GM19351 (cell line): ENCODE results near the gene PPP1R3D.
"Not testable (repeated sequence)": the region's sequence is repeated elsewhere in the genome, so short reads cannot be mapped to it uniquely, and the experiment has no call there.

Experiments used
- ATAC-seq: cut with Tn5 transposase; IDR thresholded peaks from one replicate; pipeline ENCODE4 v1.9.1; 2021; ENCODE audit warnings: mild to moderate bottlenecking, moderate library complexity; ENCODE audit not compliant: unreplicated experiment

Gene PPP1R3D, protein sequence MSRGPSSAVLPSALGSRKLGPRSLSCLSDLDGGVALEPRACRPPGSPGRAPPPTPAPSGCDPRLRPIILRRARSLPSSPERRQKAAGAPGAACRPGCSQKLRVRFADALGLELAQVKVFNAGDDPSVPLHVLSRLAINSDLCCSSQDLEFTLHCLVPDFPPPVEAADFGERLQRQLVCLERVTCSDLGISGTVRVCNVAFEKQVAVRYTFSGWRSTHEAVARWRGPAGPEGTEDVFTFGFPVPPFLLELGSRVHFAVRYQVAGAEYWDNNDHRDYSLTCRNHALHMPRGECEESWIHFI

DNA sequence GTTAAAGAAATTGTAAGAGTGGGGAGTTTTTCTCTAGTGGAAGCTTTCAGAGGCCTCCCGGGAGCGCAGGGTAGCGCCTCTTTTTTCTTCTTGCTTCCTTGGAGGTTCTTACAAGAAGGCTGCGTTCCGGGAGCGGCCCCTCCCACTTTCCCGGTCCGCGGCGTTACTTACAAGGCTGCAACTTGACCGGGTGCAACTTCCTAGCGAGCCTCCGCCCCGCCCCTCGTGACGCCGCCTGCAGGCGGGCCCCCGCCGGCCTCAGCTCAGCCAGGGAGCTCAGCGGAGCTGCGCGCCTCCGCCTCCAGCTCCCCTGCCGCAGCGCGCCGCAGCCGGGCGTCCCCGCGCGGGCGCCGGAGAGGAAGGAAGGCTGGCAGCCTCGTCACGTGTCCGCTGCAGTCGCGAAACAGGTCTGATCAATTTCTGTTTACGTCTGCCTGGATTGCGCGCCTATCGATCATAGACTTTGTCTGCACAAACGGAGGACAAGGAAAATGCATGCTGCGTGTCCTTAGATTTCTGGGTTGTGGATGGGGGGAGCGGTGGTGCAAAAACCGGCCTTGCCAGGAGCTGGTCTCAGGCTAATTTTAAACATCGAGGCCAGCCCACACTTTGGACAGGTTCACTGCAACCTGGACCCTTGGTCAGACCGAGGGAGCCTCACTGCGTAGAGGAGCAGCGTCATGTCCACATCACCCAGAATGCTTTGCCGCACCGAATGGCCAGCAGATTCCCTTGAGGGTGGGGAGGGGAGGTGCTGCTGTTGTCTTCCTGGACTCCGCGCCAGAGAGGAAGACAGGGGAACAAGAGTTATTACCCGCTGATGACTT is at the start of gene PPP1R3D, which contains the start of gene FAM217B:
TSS of gene PPP1R3D (minus strand) at position 177 of the 827 bp plus-strand sequence. CDS start 374 bp downstream, outside the sequence.
TSS of gene FAM217B (plus strand) at position 261 of the 827 bp plus-strand sequence. CDS start 3,555 bp downstream, outside the sequence.
- peak; percentile 90 for ATAC-seq

DNA sequence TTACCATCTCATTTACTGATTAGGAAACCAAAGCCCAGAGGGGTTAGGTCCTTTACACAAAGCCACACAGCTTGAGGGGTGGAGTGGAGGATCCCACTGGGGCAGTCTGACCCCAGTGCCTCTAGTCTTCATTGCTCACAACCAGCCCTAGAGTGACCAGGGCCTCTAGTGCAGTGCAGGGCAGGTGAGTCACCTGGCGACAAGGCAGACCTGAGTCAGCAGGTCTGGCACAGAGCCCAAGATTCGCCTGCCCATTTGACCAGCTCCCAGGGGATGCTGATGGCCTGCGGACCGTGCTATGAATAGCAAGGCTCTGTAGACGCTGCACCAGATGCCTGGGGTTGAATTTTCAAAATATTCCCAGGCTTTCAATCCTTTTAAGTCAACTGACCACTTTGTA is 48.0 kb upstream of the PPP1R3D start:
- no peak for ATAC-seq

DNA sequence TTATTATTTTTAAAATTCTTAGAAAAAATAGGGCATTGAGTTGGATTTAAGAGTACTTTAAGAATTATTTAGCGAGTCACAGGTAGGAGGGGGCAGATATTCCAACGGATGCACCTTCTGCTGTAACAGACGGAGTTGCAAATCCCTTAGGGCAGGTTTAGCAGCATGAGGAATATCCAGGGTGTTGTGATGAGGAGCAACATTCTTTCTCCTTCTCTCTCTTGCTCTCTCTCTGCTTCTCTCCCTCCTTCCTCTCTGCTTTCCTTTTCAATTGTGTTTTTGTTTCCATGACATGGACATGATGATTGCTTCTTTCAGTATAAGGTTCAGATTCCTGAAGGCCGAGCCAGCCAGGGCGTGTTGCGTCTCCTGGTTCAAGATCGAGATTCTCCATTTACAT is 47.0 kb upstream of the PPP1R3D start:
- no peak for ATAC-seq

DNA sequence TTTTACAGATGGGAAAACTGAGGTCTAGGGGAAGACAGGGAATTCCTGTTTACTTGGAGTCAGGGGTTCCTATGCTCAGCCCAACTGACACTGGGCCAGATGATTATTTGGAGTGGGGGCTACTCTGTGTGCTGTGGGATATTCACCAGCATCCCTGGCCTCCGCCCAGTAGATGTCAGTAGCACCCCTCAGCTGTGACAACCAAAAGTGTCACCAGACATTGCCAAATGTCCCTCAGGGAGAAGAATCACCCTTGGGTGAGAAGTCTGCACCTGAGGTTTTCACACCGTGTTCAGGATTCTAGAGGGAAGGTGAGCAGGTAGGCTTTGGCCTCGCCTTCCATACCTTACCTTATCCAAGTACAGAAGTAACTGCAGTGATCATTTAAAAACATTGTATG is 45.8 kb upstream of the PPP1R3D start:
- no peak for ATAC-seq

DNA sequence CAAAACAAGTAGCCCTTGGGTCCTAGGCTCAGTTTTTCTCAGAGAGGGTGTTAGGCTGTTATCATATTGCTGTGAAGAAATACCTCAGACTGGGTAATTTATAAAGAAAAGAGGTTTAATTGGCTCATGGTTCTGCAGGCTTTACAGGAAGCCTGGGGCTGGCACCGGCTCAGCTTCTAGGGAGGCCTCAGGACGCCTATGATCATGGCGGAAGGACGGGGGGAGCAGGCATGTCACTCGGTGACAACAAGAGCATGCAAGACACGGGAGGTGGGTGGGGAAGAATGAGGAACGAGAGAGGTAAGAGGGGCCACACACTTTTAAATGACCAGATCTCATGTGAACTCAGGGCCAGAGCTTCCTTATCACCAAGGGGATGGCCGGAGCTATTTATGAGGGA is 45.1 kb upstream of the PPP1R3D start:
- no peak for ATAC-seq

DNA sequence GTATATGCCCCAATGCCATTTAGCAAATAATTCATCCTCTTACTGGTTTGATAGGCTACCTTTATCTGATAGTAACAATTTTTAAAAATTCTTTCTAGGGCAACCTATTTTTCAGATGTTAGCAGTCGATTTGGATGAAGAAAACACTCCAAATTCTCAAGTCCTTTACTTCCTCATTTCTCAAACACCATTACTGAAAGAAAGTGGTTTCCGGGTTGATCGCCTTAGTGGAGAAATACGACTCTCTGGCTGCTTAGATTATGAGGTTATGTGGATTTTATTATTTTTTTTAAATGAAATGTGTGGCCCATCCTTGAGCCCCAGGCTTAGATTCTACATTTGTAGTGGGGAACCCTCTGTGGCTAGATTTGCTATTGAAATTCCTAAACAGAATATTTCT is 44.4 kb upstream of the PPP1R3D start:
- ATAC-seq = no peak

DNA sequence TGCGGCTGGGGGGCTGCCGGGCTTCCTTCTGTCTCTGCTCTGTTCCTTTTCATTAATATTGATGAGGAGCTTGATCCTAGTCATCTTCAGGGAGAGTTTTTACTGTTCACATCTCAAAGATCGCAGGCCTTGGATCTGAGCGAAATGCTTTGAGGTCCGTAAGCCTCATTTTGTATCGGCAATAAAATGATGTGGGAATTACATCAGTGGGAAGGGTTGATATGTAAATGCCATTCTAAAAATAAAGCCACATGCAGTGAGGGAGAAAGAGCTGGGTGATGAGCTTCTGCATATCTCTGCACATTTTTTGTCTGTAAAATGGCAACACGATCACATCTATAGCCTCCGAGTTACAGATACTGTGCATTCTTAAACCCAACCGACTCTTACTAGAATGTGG is 43.0 kb upstream of the PPP1R3D start:
- no peak for ATAC-seq

DNA sequence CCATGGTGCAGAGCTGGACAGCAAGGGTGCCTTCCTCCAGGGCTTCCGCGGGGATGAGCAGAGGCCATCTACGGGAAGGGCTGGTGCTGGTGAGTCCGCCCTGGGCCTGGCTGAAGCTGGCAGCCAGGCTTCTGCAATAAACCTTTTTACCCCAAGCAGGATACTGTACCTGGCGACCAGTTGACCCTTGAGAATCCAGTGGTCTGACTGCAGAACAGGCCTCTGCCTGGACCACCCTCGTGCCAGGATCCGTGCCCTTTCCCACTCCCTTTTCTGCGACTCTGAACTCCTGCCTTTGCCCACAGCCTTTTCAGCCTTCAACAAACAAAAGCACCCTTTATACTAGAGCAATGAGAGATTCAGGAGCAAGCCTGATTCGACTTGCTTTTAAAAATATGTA is 37.0 kb upstream of the PPP1R3D start:
- no peak for ATAC-seq

DNA sequence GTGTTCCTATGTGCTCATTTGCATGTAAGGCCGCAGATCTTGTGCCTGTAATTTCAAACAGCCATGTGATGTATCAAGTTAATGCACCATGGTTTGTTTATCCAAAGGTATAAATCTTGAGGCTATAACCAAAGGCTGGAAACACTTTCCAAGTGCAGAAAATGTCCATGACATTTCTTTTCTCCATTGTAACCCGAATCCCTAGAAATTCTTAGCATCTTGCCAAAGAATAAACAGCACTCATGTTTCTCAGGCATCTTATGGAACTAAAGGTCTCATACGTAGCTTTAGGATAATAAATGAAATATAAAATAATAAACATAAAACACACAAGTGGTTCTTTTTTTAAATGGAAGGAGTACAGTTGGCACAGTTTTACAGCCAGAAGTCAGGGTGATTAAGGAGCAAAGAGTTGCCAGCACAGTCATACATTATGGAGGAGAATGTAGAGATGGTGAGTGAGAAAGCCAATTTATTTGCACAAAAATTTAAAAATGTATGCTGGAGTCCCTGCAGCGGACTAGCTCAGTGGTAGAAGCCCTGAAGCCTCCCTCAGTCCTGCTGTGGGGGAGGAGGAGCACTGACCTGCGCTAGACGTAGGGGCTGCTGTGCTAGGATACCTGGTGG is 36.2 kb upstream of the PPP1R3D start:
- no peak for ATAC-seq

DNA sequence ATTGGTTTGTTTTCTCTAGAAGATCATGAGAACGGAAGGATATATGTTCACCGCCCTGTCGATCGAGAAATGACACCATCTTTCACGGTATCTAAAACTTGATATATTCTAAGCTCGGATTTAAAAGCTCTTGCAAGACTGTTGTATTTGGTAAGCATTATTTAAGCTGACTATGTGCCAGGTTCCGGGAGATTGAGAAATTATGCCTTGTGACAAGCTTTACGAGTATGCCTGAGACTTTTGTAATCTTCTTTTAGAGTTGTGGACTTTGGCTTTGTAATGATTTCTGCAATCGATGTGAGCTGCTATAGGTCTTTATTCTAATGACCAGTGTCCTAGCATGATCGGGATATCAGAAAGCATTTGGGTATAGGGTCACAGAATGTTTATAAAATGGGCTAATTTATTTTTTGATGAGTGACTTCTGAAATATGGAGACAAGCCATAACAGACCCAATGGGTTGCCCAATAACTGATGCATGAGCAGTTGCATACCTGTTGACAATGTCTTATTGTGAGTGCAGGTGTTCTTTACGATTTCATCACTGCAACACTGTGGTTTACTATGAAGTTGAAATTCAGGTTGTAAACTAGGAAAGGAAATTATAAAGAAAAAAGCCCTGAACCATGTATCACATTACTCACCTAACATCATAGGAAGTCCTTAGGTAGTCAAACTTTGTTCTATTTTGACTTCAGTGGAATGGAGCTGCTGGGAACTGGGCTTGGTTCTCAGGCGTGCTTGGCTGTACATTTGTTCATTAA is 32.1 kb upstream of the PPP1R3D start:
- ATAC-seq = no peak

DNA sequence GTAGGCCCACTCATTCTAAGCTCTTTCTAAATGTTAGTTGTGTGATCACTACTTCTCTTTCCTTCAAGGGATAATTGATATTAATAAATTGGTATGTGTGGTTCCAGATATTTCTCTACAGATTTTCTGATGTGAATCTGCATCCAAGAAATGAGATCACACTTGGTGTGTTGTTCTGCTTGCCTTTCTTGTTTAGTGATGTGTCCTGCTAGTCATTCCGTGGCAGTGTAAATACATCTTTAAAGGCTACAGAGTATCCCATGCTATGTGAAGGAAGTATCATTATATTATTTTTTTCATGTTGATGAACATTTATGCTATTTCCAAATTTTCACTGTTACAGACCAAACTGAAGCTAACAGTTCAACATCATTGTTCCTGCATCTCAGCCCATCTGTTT is 31.3 kb upstream of the PPP1R3D start:
- ATAC-seq = no peak

DNA sequence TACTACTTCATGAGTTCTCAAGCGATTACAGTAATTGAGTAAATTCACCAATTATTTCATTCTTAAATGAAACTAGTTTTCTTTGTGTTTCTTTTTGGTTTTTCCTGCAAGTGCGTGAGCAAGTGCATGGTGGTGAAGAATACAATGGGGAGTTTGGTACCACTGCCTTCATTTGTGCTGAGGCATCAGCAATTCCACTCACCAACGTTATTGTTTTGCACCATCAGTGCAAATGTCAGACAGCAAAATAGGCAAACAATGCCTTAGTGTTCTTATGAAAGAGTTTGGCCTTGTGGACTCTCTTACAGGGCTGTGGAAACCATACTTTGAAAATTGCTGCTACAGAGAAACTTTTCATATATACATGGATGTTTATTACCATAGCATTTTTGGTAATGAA is 26.3 kb upstream of the PPP1R3D start:
- no peak for ATAC-seq

DNA sequence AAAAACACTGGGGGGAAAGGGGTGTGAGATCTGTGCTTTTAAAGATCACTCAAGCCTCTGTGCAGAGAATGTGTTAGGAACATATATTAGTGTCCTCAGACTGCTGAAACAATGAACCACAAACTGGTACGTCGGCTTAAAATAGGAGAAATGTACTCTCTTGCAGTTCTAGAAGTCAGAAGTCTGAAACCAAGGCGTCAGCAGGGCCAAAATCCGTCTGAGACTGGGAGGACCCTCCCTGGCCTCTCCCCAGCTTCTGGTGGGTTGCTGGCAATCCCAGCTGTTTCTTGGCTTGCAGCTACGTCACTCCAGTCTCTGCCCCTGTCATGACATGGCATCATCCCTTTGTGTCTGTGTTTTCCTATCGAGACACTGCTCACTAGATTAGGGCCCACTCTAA is 22.1 kb upstream of the PPP1R3D start:
- ATAC-seq = no peak

DNA sequence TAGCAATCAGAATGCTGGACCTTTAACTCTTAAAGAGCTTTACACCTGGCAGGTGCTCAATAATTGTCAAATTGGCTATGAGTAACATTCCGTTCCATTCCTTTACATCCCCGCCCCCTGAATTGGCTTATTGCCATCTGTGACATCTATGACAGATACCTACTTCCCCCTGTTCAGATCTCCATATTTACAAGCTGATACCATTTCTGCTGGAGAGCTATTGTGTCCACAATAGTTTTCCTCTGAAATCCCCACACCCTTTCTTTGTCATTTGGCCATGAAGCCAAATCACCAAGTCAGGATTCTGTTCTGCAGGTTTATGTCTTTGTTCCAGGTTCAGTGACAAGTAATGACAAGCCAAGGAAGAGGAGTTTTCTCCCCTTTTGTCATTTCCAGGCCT is 21.3 kb upstream of the PPP1R3D start:
- ATAC-seq = no peak

DNA sequence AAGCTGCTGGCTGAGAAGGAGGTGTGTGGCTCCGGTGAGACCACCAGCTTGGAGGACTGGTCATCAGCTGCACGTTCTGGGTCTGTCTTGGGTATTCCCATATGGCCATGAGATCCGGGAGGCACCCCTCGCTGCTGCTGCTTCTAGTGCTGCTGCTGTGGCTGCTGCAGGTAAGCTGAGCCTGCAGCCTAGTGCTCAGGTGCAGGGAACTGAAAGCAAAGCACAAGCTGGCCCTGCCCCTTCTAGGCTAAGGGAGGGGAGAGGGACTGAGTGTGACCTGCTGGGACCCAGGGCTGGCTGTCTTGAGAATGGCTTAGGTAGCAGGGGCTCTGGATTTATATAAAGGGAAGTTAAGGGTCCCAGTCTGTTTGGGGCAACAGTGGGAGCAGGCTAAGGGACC is 18.5 kb upstream of the PPP1R3D start:
- ATAC-seq = no peak

DNA sequence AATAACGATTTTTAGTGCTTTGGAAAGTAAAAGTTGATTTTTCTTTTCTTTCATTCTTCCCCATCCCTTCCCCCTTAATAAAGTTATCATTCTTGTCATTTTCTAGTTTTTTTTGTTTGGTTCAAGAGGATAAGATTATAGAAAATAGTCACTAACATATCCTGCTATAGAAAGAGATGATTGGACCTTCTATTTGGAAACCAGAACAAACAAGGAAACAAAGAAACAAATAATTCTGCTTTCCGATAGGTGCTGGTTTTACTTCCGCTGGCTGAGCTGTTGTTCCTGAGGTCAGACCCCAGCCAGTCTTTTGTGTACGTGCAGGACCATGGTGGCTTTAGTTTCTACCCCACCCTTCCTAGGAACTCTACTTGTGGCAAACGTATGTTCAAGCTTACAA is 18.0 kb upstream of the PPP1R3D start, which contains the start of gene CDH26:
TSS of gene CDH26 (plus strand) at position 301 of the 400 bp plus-strand sequence. CDS start 304 bp downstream, outside the sequence.
- no peak for ATAC-seq

DNA sequence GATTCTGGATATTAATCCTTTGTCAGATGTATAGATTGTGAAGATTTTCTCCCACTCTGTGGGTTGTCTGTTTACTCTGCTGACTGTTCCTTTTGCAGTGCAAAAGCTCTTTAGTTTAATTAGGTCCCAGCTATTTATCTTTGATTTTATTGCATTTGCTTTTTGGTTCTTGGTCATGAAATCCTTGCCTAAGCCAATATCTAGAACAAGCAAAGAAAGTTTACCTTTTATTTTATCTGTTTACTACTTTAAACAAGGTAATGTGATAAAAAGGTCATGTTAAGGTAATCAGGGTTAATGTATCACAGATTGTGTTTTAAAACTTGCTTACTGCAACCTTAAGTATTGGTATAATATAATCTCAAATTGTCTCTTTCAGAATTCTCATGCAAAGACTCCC is 17.5 kb upstream of the PPP1R3D start:
- ATAC-seq = not testable (repeated sequence)

DNA sequence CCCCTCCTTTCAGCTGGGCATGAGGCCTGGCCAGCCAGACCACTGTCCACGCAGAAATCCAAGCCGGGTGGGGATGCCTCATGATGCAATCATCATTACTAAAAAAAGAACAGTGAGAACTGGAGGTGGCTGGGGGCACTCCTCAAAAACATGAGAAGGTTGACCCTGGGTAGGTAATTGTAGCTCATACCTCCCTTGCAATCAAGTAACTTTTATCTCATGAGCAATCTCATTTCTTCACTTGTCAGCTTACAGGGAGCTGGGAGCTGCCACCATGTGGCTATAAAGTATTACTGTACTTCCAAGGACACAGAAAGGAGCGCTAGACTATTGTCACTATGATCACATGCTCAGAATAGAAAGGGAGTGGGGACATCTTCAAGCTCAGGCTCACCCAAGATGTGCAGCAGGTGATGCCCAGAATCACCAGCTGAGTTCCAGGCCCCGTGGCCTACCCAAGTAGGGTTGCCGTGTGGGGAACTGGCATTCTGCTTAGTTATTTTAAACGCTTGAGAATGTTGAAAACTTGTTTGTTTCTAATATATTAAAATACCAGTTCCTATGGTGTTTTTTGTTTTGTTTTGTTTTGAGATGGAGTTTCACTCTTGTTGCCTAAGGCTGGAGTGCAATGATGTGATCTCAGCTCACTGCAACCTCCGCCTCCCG is 15.2 kb upstream of the PPP1R3D start:
- peak; percentile 62 for ATAC-seq

DNA sequence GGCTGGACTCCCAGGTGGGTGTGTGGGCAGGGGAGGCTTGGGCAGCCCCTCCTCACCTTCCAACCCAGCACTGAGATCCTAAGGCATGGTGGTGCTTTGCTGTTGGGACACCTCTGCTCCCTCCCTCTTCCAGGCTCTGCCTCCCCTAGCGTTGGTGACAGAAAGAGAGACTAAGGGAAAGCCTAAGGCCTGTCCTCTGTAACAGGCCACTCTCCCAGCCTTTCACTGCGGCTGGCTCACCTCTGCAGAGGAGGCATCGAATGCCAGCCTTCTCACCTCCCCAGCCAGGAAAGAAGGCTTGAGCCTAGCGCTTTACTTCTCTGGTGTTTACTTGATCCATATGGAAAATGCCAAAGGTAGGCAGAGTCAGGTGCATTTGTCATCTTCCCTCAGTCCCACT is 14.6 kb upstream of the PPP1R3D start:
- ATAC-seq = no peak

DNA sequence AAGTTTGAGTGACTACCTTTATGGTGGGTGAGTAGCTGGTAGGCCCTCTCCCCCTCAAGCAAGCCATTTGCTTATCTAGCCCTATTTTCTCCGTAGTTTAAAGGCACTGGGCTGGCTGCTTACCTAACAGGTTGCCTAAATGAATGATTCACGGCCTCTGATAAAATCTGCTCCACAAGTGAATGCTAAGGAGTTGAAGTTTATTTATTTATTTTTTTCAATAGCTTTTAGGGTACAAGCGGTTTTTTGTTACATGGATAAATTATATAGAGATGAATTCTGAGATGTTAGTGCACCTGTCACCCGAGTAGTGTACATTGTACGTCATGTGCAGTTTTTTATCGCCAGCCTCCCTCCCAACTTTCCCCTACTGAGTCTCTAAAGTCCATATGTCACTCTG is 9.8 kb upstream of the PPP1R3D start:
- ATAC-seq = no peak
